HCT116 (cell line): Measurements from ENCODE around the gene ZSCAN21. TPM values are rescaled to one million over a fixed set of nuclear protein-coding genes. Genes with fewer than 3 reads are reported as not detected.

Source experiments
- ATAC-seq: fragments of 200-7000 bp; cut with Tn5 transposase; 2 replicates; pipeline ENCODE4 v1.9.1; 2020; ENCODE audit warnings: mild to moderate bottlenecking, moderate library complexity
- BruUV-seq: library from RNA; stranded (reverse); fragments of 400-500 nt; replicated peaks from 2 replicates; lab custom pipeline; 2021; lab: Mats Ljungman, UMichigan
- CTCF ChIA-PET: fragments of 300-600 bp; sonication (Branson Sonifier 250); formaldehyde crosslinking; loops from one replicate; lab custom pipeline; 2021; ENCODE audit warnings: antibody characterized with exemption; lab: Charles Lee
- POLR2A ChIA-PET: fragments of 300-600, 350-600 bp; sonication (Branson Sonifier 250); formaldehyde crosslinking; loops from one replicate; lab custom pipeline; 2021; ENCODE audit warnings: antibody characterized with exemption; lab: Charles Lee
- RAD21 ChIA-PET, 2 experiments: fragments of 300-600 bp; sonication (Branson Sonifier 250); formaldehyde crosslinking; loops; one replicate each; lab custom pipeline; 2023; ENCODE audit warnings: low total read pairs in 2 of 2; ENCODE audit not compliant: uncharacterized antibody in 2 of 2, unreplicated experiment in 2 of 2, low non-redundant PET in 1 of 2; lab: Charles Lee
- DNase-seq: peaks from one replicate; pipeline ENCODE4 v3.0.0-alpha.2; 2010; ENCODE audit warnings: low read depth, low spot score
- H2AFZ ChIP-seq: fragments of 200-600 bp; shearing (Covaris generic), sonication (generic); 2 replicates; pipeline ENCODE4 v1.6.1; 2017; ENCODE audit warnings: low read depth, mixed run types, mixed read lengths, antibody characterized with exemption, low read length; ENCODE audit not compliant: poor library complexity, severe bottlenecking
- H3K27ac ChIP-seq: 2 replicates; pipeline ENCODE4 v1.5.1; 2012; ENCODE audit warnings: low read depth, low read length
- H3K27me3 ChIP-seq: fragments of 200-600 bp; sonication (generic); 2 replicates; pipeline ENCODE4 v1.6.1; 2016; ENCODE audit warnings: mixed run types, low read length, mixed read lengths; ENCODE audit not compliant: insufficient read depth
- H3K36me3 ChIP-seq, 2 experiments: fragments of 200-500 bp in 1 of 2; fragments of 200-600 bp in 1 of 2; sonication (Bioruptor generic) in 1 of 2; sonication (generic) in 1 of 2; 2 replicates each; pipeline versions ENCODE4 v1.5.1 to v1.6.1; 2014 to 2016; ENCODE audit warnings: low read length in 2 of 2, inconsistent platforms in 1 of 2, mixed read lengths in 1 of 2, mixed run types in 1 of 2; ENCODE audit not compliant: insufficient read depth in 2 of 2, control insufficient read depth in 1 of 2
- H3K4me1 ChIP-seq, 2 experiments: fragments of 200-600 bp in 1 of 2; sonication (generic) in 1 of 2; 2 replicates each; pipeline versions ENCODE4 v1.5.1 to v1.6.1; 2012 to 2017; ENCODE audit warnings: low read length in 2 of 2, inconsistent platforms in 1 of 2, mild to moderate bottlenecking in 1 of 2, mixed read lengths in 1 of 2, mixed run types in 1 of 2, moderate library complexity in 1 of 2; ENCODE audit not compliant: insufficient read depth in 2 of 2, control insufficient read depth in 1 of 2
- H3K4me2 ChIP-seq: fragments of 200-600 bp; sonication (generic); 2 replicates; pipeline ENCODE4 v1.6.1; 2017; ENCODE audit warnings: mixed run types, low read length, mixed read lengths
- H3K4me3 ChIP-seq, 2 experiments: fragments of 200-600 bp in 1 of 2; sonication (generic) in 1 of 2; replicated peaks in 1 of 2; 2 replicates each; pipeline ENCODE4 v1.5.1; 2011 to 2016; ENCODE audit warnings: low read length in 2 of 2, control low read depth in 1 of 2, low read depth in 1 of 2, mild to moderate bottlenecking in 1 of 2, mixed read lengths in 1 of 2, mixed run types in 1 of 2
- H3K79me2 ChIP-seq: fragments of 200-600 bp; sonication (generic); 2 replicates; pipeline ENCODE4 v1.6.1; 2017; ENCODE audit warnings: mild to moderate bottlenecking, mixed run types, low read length, moderate library complexity, mixed read lengths; ENCODE audit not compliant: insufficient read depth
- H3K9ac ChIP-seq: fragments of 200-600 bp; sonication (generic); 2 replicates; pipeline ENCODE4 v1.6.1; 2016; ENCODE audit warnings: low read length, mixed read lengths
- H3K9me2 ChIP-seq: fragments of 200-600 bp; sonication (generic), shearing (Covaris generic); 2 replicates; pipeline ENCODE4 v1.6.1; 2017; ENCODE audit warnings: mixed run types, mild to moderate bottlenecking, moderate library complexity; ENCODE audit not compliant: insufficient read depth
- H3K9me3 ChIP-seq, 2 experiments: fragments of 200-500 bp in 1 of 2; fragments of 200-600 bp in 1 of 2; sonication (Bioruptor generic) in 1 of 2; sonication (generic) in 1 of 2; 2 replicates each; pipeline ENCODE4 v1.6.1; 2014 to 2017; ENCODE audit warnings: low read length in 2 of 2, mixed read lengths in 2 of 2, inconsistent platforms in 1 of 2, low read depth in 1 of 2, mild to moderate bottlenecking in 1 of 2, mixed run types in 1 of 2, moderate library complexity in 1 of 2; ENCODE audit not compliant: control insufficient read depth in 1 of 2, insufficient read depth in 1 of 2
- H4K20me1 ChIP-seq: fragments of 200-600 bp; sonication (generic), shearing (Covaris generic); 2 replicates; pipeline ENCODE4 v1.6.1; 2017; ENCODE audit warnings: mixed run types, mild to moderate bottlenecking, moderate library complexity; ENCODE audit not compliant: insufficient read depth
- POLR2AphosphoS5 ChIP-seq: IDR thresholded peaks from 2 replicates; pipeline ENCODE4 v1.6.1; 2011; ENCODE audit warnings: mild to moderate bottlenecking, low read depth, low read length, moderate library complexity
- SP1 ChIP-seq: IDR thresholded peaks from 2 replicates; pipeline ENCODE4 v1.6.1; 2012; ENCODE audit warnings: low read depth
- SRF ChIP-seq: IDR thresholded peaks from 2 replicates; pipeline ENCODE4 v1.6.1; 2012; ENCODE audit warnings: low read depth
- intact Hi-C: fragments of 100-400 bp; cut with micrococcal nuclease; formaldehyde crosslinking; loops from 2 replicates; pipeline ENCODE4 v1.10.0; 2022
- total RNA-seq: library from RNA; stranded (reverse); gene quantifications from one replicate; pipeline ENCODE4 v1.2.1, GENCODE V29; 2021; ENCODE audit not compliant: unreplicated experiment
- TF ChIP-seq, protein P1 (sequence below): IDR thresholded peaks from 2 replicates; pipeline ENCODE4 v1.6.1; 2011; ENCODE audit warnings: mild to moderate bottlenecking, low read length, moderate library complexity; ENCODE audit not compliant: insufficient replicate concordance; ENCODE audit errors: extremely low read depth
- TF ChIP-seq, protein P2 (sequence below): IDR thresholded peaks from 2 replicates; pipeline ENCODE4 v1.6.1; 2012

The ZSCAN21 gene
- total RNA-seq, 1 experiment from 2014 or later = 10.3 TPM

DNA sequence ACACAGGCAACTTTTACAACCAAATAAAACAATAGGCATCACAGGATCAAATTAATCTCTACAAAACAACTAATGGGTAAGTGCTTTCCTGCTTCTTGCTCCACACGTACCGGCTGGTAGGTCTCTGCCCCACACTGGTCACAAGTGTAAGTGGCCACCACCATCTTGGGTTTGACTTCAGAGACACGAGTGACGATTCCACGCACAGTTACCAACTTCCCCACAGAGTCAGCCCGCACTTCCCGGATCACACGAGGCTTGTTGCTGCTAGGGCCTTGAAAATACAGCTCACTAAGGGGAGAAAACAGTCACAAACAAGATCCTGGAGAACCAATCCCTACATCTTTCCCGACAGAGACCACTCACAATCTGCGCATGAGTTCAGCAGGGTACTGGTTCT lies 49.3 kb downstream of the ZSCAN21 start (continued):
- TF ChIP-seq, protein P1, sequence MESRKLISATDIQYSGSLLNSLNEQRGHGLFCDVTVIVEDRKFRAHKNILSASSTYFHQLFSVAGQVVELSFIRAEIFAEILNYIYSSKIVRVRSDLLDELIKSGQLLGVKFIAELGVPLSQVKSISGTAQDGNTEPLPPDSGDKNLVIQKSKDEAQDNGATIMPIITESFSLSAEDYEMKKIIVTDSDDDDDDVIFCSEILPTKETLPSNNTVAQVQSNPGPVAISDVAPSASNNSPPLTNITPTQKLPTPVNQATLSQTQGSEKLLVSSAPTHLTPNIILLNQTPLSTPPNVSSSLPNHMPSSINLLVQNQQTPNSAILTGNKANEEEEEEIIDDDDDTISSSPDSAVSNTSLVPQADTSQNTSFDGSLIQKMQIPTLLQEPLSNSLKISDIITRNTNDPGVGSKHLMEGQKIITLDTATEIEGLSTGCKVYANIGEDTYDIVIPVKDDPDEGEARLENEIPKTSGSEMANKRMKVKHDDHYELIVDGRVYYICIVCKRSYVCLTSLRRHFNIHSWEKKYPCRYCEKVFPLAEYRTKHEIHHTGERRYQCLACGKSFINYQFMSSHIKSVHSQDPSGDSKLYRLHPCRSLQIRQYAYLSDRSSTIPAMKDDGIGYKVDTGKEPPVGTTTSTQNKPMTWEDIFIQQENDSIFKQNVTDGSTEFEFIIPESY = no peak

DNA sequence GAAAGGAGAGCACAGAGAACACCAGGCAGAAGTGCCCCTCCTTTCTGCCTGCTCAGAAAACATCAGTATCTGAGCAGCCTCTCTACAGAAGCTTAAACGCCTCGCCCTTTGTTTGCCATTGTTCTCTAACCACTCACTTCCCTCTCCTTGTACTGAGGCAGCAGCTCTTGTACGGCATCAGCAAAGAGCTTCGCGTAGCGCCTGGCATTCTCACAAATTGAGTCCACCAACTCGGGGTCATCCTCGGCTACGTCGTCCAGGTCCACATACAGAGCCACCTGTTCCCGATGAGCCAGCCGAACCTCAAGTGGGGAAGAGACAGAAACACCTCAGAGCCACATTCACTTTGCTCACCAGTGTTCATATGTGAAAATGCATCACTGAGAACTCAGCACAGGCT lies 49.9 kb downstream of the ZSCAN21 start:
- H2AFZ ChIP-seq = no peak overlapping the region
- no TSS peak for BruUV-seq
- peaks cover 49 to 54% of the 10 kb centered on the region in 2 experiments for H3K36me3 ChIP-seq
- POLR2A ChIA-PET = no interaction called here
- H3K4me3 ChIP-seq = peak overlapping the region; percentile 90 to 94
- CTCF ChIA-PET = no interaction called here
- peak overlapping the region; percentile 88 for H3K27ac ChIP-seq
- RAD21 ChIA-PET = no interaction called here
- peak overlapping the region; percentile 100 for H3K9ac ChIP-seq
- no peaks in the 10 kb centered on the region for H3K9me3 ChIP-seq
- intact Hi-C loops = no loop called here
- DNase-seq = no peak
- H3K79me2 ChIP-seq = peaks cover 70% of the 10 kb centered on the region
- TF ChIP-seq, protein P2, sequence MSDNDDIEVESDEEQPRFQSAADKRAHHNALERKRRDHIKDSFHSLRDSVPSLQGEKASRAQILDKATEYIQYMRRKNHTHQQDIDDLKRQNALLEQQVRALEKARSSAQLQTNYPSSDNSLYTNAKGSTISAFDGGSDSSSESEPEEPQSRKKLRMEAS = no peak
- TF ChIP-seq SRF = no peak
- TF ChIP-seq POLR2AphosphoS5 = no peak
- no peak for TF ChIP-seq SP1
- TF ChIP-seq, all 23 proteins: peak for 0
- Histone ChIP-seq H3K27me3 (no peaks in the 10 kb centered on the region), H3K9me2 (no peaks in the 10 kb centered on the region), H3K4me1 (peaks cover 6 to 24% of the 10 kb centered on the region in 2 experiments; a peak in 3 of 4 replicates), H4K20me1 (peaks cover 14% of the 10 kb centered on the region), H3K4me2 (peak overlapping the region; percentile 98)
- ATAC-seq = no peak
